ENCODE measurements around the gene CELF4.

CELF4 gene

GRCh38 chr18:37545461-37546271, 19.9 kb downstream of the CELF4 start:
- no peak for DNase-seq

DNA sequence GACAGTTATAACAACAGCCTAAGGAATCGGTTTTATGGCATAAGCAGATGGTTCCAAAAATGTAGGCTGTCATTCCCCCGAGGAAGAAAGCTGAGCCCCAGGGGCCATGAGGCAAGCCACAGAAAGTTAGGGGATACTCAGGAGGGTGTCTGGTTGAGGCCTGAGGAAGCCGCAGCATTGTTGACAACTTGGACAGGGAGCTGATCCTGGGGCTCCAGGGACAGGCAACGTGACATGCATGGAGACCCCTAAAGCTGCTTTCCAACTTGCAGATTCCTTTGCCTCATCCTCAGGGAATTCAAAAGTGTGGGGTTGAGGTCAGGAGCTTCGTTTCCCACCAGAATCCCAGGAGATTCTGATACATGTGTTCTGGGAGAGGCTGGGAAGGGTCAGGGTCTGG, 20.9 kb downstream of the CELF4 start:
- DNase-seq = no peak

DNA sequence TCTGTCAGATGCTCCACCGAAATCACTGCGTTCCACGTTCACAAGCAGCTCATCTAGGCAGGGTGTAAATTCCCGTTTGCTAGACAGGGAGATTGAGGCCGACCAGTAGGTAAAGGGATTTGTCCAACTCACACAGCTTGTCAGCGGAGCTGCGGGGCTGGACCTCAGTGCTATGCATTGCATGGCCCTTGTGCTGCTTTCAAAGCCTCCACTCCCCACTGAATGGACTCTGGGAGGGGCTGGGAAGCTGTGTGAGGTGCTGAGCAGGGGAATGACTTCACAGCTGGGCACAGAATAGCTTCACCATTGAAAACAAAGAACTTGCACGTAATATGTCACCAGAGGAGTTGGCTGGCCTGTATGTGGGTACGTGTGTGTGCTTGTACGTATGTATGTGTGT, 21.4 kb downstream of the CELF4 start:
- DNase-seq = no peak

DNA sequence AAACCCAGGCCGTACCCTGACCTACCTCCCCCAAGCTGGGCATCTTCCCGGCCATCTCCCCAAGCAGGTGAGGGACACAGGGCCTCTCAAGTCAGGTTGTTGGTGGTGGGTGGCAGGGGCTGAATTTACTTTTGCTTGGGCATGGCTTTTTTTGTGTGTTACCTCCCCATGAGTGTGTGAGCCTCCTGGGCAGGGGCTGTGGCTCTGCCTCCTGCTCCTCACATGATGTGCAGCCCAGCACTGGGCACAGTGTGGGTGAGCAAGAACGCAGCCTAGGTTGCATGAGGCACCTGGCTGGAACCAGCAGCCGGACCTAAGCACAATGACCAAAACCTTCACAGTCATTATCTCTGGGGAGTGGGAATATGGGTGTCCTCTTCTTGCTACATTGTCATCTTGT, 22.3 kb downstream of the CELF4 start:
- DNase-seq = no peak

DNA sequence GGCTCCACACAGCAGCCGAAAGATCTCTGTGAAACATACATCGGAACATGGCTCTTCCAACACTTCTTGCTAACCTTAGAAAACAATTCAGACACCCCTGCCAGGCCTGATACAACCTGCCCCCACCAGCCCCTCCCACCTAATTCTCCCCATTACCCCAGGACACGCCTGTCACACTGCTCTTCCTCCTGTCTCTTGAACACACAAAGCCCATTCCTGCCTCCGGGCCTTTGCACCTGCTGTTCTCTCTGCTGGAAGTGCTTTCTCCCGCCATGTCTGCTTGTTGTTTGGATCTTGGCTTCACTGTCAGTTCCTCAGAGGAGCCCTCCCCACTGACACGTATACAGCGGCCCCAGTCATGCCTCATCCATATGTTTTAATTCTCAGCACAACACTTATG, 24.1 kb downstream of the CELF4 start:
- DNase-seq = no peak

- no peak for DNase-seq
These were observed 25.0 kb downstream of the CELF4 start for GRCh38 chr18:37540424-37541138.

- DNase-seq = no peak
These were observed 26.4 kb downstream of the CELF4 start for GRCh38 chr18:37539236-37539635.

GRCh38 chr18:37538526-37539205, 26.9 kb downstream of the CELF4 start:
- DNase-seq = no peak

DNA sequence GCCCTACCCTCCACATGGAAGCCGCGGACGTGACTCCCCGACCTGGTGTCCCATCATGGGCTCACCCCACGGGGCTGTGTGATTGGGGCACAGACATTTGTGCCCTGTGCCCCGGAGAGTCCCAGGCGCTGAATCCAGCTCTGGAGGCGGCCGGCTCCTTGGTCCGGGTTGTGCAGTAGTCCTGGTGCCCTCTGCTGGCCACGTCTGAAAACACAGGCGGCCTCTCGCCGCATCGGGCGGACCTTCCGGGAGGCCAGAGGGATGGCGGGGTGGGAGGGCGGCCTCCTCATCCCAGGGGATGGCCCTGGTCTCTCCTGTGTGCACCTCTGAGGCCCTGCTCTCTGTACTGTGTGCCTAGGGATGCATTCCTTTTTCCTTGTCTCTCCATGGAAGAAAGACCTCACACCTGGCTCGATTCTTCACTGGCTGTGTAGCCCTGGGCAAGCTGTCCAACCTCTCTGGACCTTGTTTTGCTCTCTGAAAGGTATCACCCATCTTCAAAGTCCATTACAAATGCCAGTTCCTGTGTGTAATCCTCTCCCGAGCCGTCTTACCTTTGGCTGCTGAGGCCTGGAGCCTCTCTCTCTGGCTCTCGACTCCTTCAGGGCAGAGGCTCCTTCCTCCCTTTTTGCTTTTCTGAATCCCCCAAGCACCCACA, 27.6 kb downstream of the CELF4 start:
- no peak for DNase-seq

- no peak for DNase-seq
These were observed 28.9 kb downstream of the CELF4 start for GRCh38 chr18:37536656-37537055.

GRCh38 chr18:37535968-37536367, 29.6 kb downstream of the CELF4 start:
- no peak for DNase-seq

GRCh38 chr18:37534627-37535026, 31.0 kb downstream of the CELF4 start:
- DNase-seq = no peak

DNA sequence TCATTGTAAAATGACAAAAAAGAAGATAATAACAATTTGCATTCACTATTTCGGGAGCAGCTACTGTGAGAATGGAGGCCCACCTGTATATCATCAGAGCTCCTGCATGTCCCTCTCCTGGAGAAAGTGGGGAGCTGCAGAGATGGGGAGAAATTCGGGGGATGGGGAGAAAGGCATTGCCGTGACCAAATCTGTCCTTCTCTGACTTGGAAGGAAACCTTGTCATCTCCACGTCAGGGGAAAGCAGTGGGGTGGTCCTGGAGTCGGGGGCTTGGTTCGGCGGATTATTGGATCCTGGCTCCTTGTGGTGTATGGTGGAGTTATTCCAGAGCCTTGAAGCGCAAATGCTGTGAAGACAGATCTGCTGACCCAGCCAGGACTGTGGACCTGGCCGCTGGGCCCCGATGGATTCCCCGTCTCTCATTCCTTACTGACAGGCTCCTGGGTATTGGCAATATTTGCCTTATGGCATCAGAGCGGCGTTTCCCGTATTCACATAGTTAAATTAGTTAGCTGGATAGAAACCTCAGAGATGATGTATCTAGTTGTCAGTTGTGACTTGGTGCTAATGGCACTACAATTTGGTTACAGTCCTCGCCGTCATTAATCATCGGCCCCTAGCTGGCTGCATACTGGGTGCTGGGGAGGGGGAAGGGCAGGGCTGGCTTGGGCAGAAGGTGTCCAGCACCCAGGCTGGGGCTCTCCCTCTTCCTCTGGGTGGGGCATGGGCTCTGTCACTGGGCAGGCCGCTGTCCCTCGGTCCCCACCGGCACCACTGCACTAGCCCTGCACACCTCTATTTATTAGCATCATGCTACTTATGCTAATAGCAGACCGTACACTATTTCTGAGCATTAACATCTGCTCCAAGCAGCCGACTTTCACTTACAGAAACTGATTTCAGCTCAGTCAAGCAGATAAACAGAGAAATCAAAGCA, 31.7 kb downstream of the CELF4 start:
- DNase-seq = no peak

DNA sequence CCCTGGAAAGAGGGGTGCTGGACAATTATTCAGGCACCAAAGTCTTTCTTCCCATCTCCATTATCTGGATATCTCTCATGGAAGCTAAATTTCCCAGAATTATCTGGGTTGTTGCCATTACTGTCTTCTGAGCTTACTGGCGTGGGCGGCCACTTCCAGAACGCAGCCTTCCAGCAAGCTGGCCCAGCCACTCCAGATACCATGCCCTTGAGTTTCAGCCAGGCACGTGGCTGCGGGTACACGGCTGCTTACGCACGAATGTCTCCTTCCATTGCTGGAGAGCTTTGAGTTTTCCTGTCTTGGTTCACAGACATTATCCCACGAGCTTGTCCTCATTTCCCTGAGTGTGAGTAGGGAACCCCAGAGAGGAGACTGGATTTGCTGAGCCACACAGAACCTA, 32.7 kb downstream of the CELF4 start:
- no peak for DNase-seq

DNA sequence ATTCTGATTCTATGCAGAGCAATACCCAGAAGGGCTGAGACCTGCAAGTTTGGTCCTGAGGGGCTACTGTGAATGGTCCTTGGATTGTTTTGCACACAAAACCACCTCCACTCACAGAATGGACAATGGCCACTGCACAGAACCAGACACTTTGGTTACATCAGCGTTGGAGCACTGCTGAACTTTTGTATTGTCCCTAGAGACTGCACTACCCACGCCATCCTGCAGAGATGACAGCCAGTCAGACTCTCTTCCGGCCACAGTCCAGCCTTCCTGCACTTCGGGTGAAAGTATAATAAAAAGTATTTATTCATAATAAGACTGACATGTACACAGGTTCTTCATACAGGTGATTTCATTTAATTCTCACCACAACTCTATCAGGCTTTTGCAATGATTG, 35.7 kb downstream of the CELF4 start:
- no peak for DNase-seq

- no peak for DNase-seq
These were observed 36.3 kb downstream of the CELF4 start for GRCh38 chr18:37529296-37529695.

- no peak for DNase-seq
These were observed 38.2 kb downstream of the CELF4 start for GRCh38 chr18:37527395-37527794.

GRCh38 chr18:37525262-37525585, 40.4 kb downstream of the CELF4 start:
- no peak for DNase-seq

GRCh38 chr18:37524498-37525261, 40.9 kb downstream of the CELF4 start:
- DNase-seq = no peak

GRCh38 chr18:37524139-37524497, 41.5 kb downstream of the CELF4 start:
- DNase-seq = no peak

Data from NCI-H446 treated with DMSO at 0.1 percent for 48 hours (cell line).